Osteocyte (in vitro differentiated cells): Measurements from ENCODE around the gene RPTOR. TPM values are rescaled to one million over a fixed set of nuclear protein-coding genes. Genes with fewer than 3 reads are reported as not detected.

Source experiments
- DNase-seq: peaks from one replicate; pipeline ENCODE4 v3.0.0; 2021; ENCODE audit warnings: mixed read lengths; ENCODE audit not compliant: unreplicated experiment; ENCODE audit errors: extremely low spot score
- H3K27ac Mint-ChIP-seq: one replicate; pipeline ENCODE4 v1.8.0; 2021; ENCODE audit warnings: mild to moderate bottlenecking, mixed read lengths; ENCODE audit not compliant: unreplicated experiment
- H3K27me3 Mint-ChIP-seq: one replicate; pipeline ENCODE4 v1.8.0; 2021; ENCODE audit warnings: mixed read lengths; ENCODE audit not compliant: unreplicated experiment
- H3K36me3 Mint-ChIP-seq: one replicate; pipeline ENCODE4 v1.8.0; 2021; ENCODE audit warnings: mixed read lengths; ENCODE audit not compliant: unreplicated experiment
- H3K4me1 Mint-ChIP-seq: one replicate; pipeline ENCODE4 v1.8.0; 2021; ENCODE audit warnings: mixed read lengths; ENCODE audit not compliant: unreplicated experiment
- H3K4me3 Mint-ChIP-seq: one replicate; pipeline ENCODE4 v1.8.0; 2021; ENCODE audit warnings: mild to moderate bottlenecking, moderate library complexity, mixed read lengths; ENCODE audit not compliant: unreplicated experiment
- H3K9me3 Mint-ChIP-seq: one replicate; pipeline ENCODE4 v1.8.0; 2021; ENCODE audit warnings: mixed read lengths; ENCODE audit not compliant: unreplicated experiment
- CTCF ChIP-seq: fragments of 200-600 bp; sonication (generic); IDR thresholded peaks from 2 replicates; pipeline ENCODE4 v1.5.0; 2021; ENCODE audit warnings: antibody characterized with exemption, mild to moderate bottlenecking, moderate library complexity
- total RNA-seq: library from RNA; stranded (reverse); gene quantifications from 2 replicates; pipeline ENCODE4 v1.2.1, GENCODE V29; 2021

The RPTOR gene
- total RNA-seq, 1 donor from 2014 or later: 36.0 TPM

GRCh38 chr17:80705988-80706387 lies 161.3 kb downstream of the RPTOR start:
- H3K4me1 Mint-ChIP-seq: peaks cover 28% of the 10 kb centered on the region
- peak overlapping the region; percentile 83 for H3K27ac Mint-ChIP-seq
- H3K4me3 Mint-ChIP-seq: no peak overlapping the region
- no peaks in the 10 kb centered on the region for H3K9me3 Mint-ChIP-seq
- TF ChIP-seq CTCF: no peak
- no peak for DNase-seq
- no peaks in the 10 kb centered on the region for H3K27me3 Mint-ChIP-seq
- H3K36me3 Mint-ChIP-seq: peaks cover 5% of the 10 kb centered on the region

- H3K9me3 Mint-ChIP-seq: no peaks in the 10 kb centered on the region
- H3K4me3 Mint-ChIP-seq: no peak overlapping the region
- H3K4me1 Mint-ChIP-seq: peaks cover 28% of the 10 kb centered on the region
- H3K27ac Mint-ChIP-seq: peak overlapping the region; percentile 83
- H3K27me3 Mint-ChIP-seq: no peaks in the 10 kb centered on the region
- TF ChIP-seq CTCF: no peak
- no peak for DNase-seq
- peaks cover 5% of the 10 kb centered on the region for H3K36me3 Mint-ChIP-seq
These were observed 161.8 kb downstream of the RPTOR start for GRCh38 chr17:80706463-80706867.

GRCh38 chr17:80708480-80708879 lies 163.8 kb downstream of the RPTOR start:
- Mint-ChIP-seq H3K4me1 (peaks cover 28% of the 10 kb centered on the region), H3K27ac (no peak overlapping the region), H3K36me3 (peaks cover 5% of the 10 kb centered on the region), H3K9me3 (no peaks in the 10 kb centered on the region), H3K27me3 (no peaks in the 10 kb centered on the region), H3K4me3 (no peak overlapping the region)
- no peak for DNase-seq
- TF ChIP-seq CTCF: no peak

GRCh38 chr17:80709090-80709695 lies 164.6 kb downstream of the RPTOR start:
- H3K27me3 Mint-ChIP-seq: no peaks in the 10 kb centered on the region
- H3K4me3 Mint-ChIP-seq: no peak overlapping the region
- no peak for DNase-seq
- peaks cover 28% of the 10 kb centered on the region for H3K4me1 Mint-ChIP-seq
- no peak for TF ChIP-seq CTCF
- no peaks in the 10 kb centered on the region for H3K9me3 Mint-ChIP-seq
- H3K27ac Mint-ChIP-seq: no peak overlapping the region
- peaks cover 5% of the 10 kb centered on the region for H3K36me3 Mint-ChIP-seq

DNA sequence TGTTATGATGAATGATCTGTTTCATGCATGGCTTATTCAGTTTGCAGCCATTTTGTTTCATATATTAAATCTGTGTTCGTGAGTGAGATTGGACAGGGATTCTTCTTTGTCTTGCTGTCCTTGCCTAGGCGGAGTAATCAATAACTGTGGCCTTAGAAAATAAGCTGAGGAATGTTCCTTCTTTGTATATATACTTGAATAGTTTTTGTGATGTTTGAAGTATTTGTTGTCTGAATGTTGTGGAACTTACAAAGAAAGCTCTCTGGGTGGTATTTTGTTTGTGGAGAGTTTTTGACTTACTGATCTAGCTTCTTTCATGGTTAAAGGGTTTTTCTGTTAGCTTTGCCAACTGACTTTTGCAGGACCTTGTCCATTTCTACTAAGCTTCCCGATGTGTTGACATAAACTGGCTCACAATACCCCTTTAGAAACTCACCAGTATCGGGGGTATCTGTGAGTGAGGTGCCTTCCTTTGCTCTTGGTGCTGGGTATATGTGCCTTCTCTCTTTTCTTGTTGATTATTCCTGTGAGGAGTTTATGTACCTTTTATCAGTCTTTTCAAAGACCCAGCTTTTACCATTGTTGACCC lies 166.2 kb downstream of the RPTOR start:
- Mint-ChIP-seq H3K4me3 (no peak overlapping the region), H3K9me3 (peaks cover 2% of the 10 kb centered on the region), H3K27ac (no peak overlapping the region), H3K36me3 (peaks cover 8% of the 10 kb centered on the region), H3K27me3 (no peaks in the 10 kb centered on the region), H3K4me1 (peaks cover 16% of the 10 kb centered on the region)
- TF ChIP-seq CTCF: no peak
- no peak for DNase-seq
